ENCODE results near the gene GDF9.

GRCh38 chr5:132816083-132816482 is 50.2 kb downstream of the GDF9 start:
- TF ChIP-seq CTCF (IDR thresholded peaks at IDR 0.05 in 2 of 3, conservative IDR thresholded peaks at IDR 0.05 in 1 of 3; ENCODE audit: borderline replicate concordance in 1 of 3, insufficient read depth in 1 of 3, low read depth in 2 of 3, low read length in 2 of 3) (no peak), POLR2A (IDR thresholded peaks at IDR 0.05; ENCODE audit: borderline replicate concordance, extremely low read depth, insufficient read depth, insufficient read length) (no peak), CEBPB (IDR thresholded peaks at IDR 0.05; ENCODE audit: low read depth) (no peak), JUND (IDR thresholded peaks at IDR 0.05) (no peak), SIN3A (IDR thresholded peaks at IDR 0.05; ENCODE audit: low read depth) (no peak), REST (IDR thresholded peaks at IDR 0.05; ENCODE audit: low read depth) (no peak)

Measured in HCT116 (cell line).